DOHH2 (cell line): ENCODE measurements around the gene PTPN9.

Experiments used
- H3F3A ChIP-seq: fragments of 200-600 bp; sonication (generic), shearing (Covaris generic); 2 replicates; pipeline ENCODE4 v1.6.0; 2016; ENCODE audit warnings: antibody characterized with exemption, mild to moderate bottlenecking; ENCODE audit not compliant: control insufficient read depth, insufficient read depth
- H3K27ac ChIP-seq: fragments of 200-600 bp; sonication (generic); 2 replicates; pipeline ENCODE4 v1.5.1; 2014; ENCODE audit warnings: low read depth, mild to moderate bottlenecking, low read length, moderate library complexity
- H3K27me3 ChIP-seq: fragments of 200-600 bp; sonication (generic); 2 replicates; pipeline ENCODE4 v1.6.1; 2014; ENCODE audit warnings: mild to moderate bottlenecking, low read length, mixed read lengths; ENCODE audit not compliant: control insufficient read depth
- H3K36me3 ChIP-seq: fragments of 200-600 bp; sonication (generic); 2 replicates; pipeline ENCODE4 v1.6.1; 2014; ENCODE audit warnings: mild to moderate bottlenecking, low read length, moderate library complexity, mixed read lengths; ENCODE audit not compliant: control insufficient read depth
- H3K4me1 ChIP-seq: fragments of 200-600 bp; sonication (generic); 2 replicates; pipeline ENCODE4 v1.6.1; 2014; ENCODE audit warnings: mild to moderate bottlenecking, low read length, mixed read lengths; ENCODE audit not compliant: control insufficient read depth
- H3K4me2 ChIP-seq: fragments of 200-600 bp; sonication (generic); 2 replicates; pipeline ENCODE4 v1.6.0; 2014; ENCODE audit warnings: mild to moderate bottlenecking, low read length, moderate library complexity
- H3K4me3 ChIP-seq: fragments of 200-600 bp; sonication (generic); 2 replicates; pipeline ENCODE4 v1.5.1; 2014; ENCODE audit warnings: mild to moderate bottlenecking, low read length, mixed read lengths
- H3K79me2 ChIP-seq: fragments of 200-600 bp; sonication (generic); 2 replicates; pipeline ENCODE4 v1.6.1; 2014; ENCODE audit warnings: mild to moderate bottlenecking, low read length, mixed read lengths; ENCODE audit not compliant: control insufficient read depth
- H3K9me2 ChIP-seq: fragments of 200-600 bp; sonication (generic); replicated peaks from 2 replicates; pipeline ENCODE4 v1.6.1; 2014; ENCODE audit warnings: mild to moderate bottlenecking, low read length, mixed read lengths; ENCODE audit not compliant: control insufficient read depth
- H3K9me3 ChIP-seq: fragments of 200-600 bp; sonication (generic); 2 replicates; pipeline ENCODE4 v1.6.1; 2014; ENCODE audit warnings: antibody characterized with exemption, low read length, mixed read lengths; ENCODE audit not compliant: control insufficient read depth, insufficient read depth
- H4K20me1 ChIP-seq: fragments of 200-600 bp; sonication (generic); 2 replicates; pipeline ENCODE4 v1.6.0; 2014; ENCODE audit warnings: low read depth, mild to moderate bottlenecking, antibody characterized with exemption, low read length, moderate library complexity; ENCODE audit not compliant: control insufficient read depth, insufficient read depth
- CTCF ChIP-seq: fragments of 200-600 bp; sonication (generic); IDR thresholded peaks from one replicate; pipeline ENCODE4 v1.5.1; 2014; ENCODE audit warnings: antibody characterized with exemption, mild to moderate bottlenecking, low read depth, low read length; ENCODE audit not compliant: poor library complexity, severe bottlenecking
- EZH2phosphoT487 ChIP-seq: fragments of 200-600 bp; sonication (generic); IDR thresholded peaks from 2 replicates; pipeline ENCODE4 v1.6.1; 2017; ENCODE audit warnings: borderline replicate concordance, mild to moderate bottlenecking, antibody characterized with exemption, low read length, moderate library complexity, mixed read lengths

Gene PTPN9

GRCh38 chr15:75517233-75517632 lies 61.9 kb downstream of the PTPN9 start:
- Histone ChIP-seq H3F3A (no peaks in the 10 kb centered on the region; the same call in 1 of the 2 replicates), H3K36me3 (peaks cover 54% of the 10 kb centered on the region), H4K20me1 (no peaks in the 10 kb centered on the region), H3K9me3 (no peaks in the 10 kb centered on the region), H3K9me2 (no peaks in the 10 kb centered on the region), H3K79me2 (no peaks in the 10 kb centered on the region), H3K27ac (no peak overlapping the region), H3K4me2 (no peak overlapping the region), H3K4me3 (no peak overlapping the region), H3K4me1 (no peaks in the 10 kb centered on the region), H3K27me3 (no peaks in the 10 kb centered on the region)
- TF ChIP-seq EZH2phosphoT487 (no peak), CTCF (no peak)

DNA sequence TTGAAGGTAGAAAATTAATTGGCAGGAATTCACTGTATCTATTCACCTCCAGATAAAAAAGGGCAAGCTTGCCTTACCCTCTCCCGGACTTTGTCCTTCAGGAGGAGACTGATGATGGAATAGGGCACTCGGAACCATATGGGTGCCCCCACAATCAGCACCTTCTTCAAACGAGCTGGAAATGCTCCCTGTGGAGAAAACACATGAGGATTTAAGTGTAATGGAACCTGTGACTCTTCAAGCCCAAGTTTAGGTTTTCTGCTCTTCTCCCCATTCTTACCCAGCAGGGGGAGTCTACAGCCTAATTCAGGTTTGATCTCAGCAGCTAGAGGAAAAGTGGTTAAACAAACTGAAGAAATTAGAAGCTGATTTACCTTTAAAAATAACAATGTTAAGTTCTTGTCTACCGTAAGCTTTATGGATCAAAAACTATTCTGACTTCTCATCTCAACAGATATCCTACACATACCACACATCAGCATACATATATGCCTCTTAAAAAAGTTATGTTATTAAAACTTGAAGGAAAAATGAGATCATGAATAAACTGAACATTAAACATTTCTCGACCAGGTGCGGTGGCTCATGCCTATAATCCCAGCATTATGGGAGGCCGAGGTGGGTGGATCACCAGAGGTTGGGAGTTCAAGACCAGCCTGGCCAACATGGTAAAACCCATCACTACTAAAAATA lies 70.1 kb downstream of the PTPN9 start:
- H3K9me2 ChIP-seq = no peaks in the 10 kb centered on the region
- TF ChIP-seq CTCF (peak; percentile 45), EZH2phosphoT487 (no peak)
- no peaks in the 10 kb centered on the region for H3K79me2 ChIP-seq
- no peak overlapping the region for H3K4me3 ChIP-seq
- H3K4me2 ChIP-seq = no peak overlapping the region
- H3K4me1 ChIP-seq = no peaks in the 10 kb centered on the region
- H3K36me3 ChIP-seq = peaks cover 45% of the 10 kb centered on the region
- H3F3A ChIP-seq = peaks cover 2% of the 10 kb centered on the region; the same call in 1 of the 2 replicates
- H3K27me3 ChIP-seq = no peaks in the 10 kb centered on the region
- H4K20me1 ChIP-seq = no peaks in the 10 kb centered on the region
- H3K9me3 ChIP-seq = no peaks in the 10 kb centered on the region
- H3K27ac ChIP-seq = no peak overlapping the region

GRCh38 chr15:75502360-75502759 lies 76.8 kb downstream of the PTPN9 start:
- H3K79me2 ChIP-seq = no peaks in the 10 kb centered on the region
- no peaks in the 10 kb centered on the region for H3K27me3 ChIP-seq
- H3K9me2 ChIP-seq = no peaks in the 10 kb centered on the region
- H3K27ac ChIP-seq = no peak overlapping the region
- H3K36me3 ChIP-seq = peaks cover 22% of the 10 kb centered on the region
- H3K9me3 ChIP-seq = no peaks in the 10 kb centered on the region
- H4K20me1 ChIP-seq = no peaks in the 10 kb centered on the region
- H3K4me2 ChIP-seq = no peak overlapping the region
- no peaks in the 10 kb centered on the region for H3F3A ChIP-seq
- no peaks in the 10 kb centered on the region for H3K4me1 ChIP-seq
- TF ChIP-seq EZH2phosphoT487 (no peak), CTCF (no peak)
- H3K4me3 ChIP-seq = no peak overlapping the region
